Upper lobe of right lung (tissue), 1 donor: ENCODE measurements around the gene SLCO2B1. TPM values are rescaled to one million over a fixed set of nuclear protein-coding genes. Genes with fewer than 3 reads are reported as not detected.

Experiments
- ATAC-seq: fragments of 200-7000 bp; cut with Tn5 transposase; one replicate; pipeline ENCODE4 v1.9.1; 2020; ENCODE audit warnings: mild to moderate bottlenecking, moderate library complexity
- DNase-seq: peaks from one replicate; pipeline ENCODE4 v3.0.0-alpha.2; 2020
- H3K27ac ChIP-seq: fragments of 200-600 bp; one replicate; pipeline ENCODE4 v1.8.0; 2022
- H3K27me3 ChIP-seq: fragments of 200-600 bp; one replicate; pipeline ENCODE4 v1.8.0; 2022; ENCODE audit warnings: mild to moderate bottlenecking
- H3K36me3 ChIP-seq: fragments of 200-600 bp; one replicate; pipeline ENCODE4 v1.8.0; 2022
- H3K4me1 ChIP-seq: fragments of 200-600 bp; one replicate; pipeline ENCODE4 v1.8.0; 2022
- H3K4me3 ChIP-seq: fragments of 200-600 bp; one replicate; pipeline ENCODE4 v1.8.0; 2022; ENCODE audit warnings: mild to moderate bottlenecking
- H3K9me3 ChIP-seq: fragments of 200-600 bp; one replicate; pipeline ENCODE4 v1.8.0; 2022
- CTCF ChIP-seq: fragments of 200-600 bp; IDR thresholded peaks from one replicate; pipeline ENCODE4 v1.8.0; 2022; ENCODE audit warnings: antibody characterized with exemption
- intact Hi-C: fragments of 100-400 bp; cut with DNase I; formaldehyde crosslinking; loops from one replicate; pipeline ENCODE4 v1.11.0; 2022
- total RNA-seq: library from RNA; stranded (reverse); fragmentation: NEBNext Ultra II Directional; extraction: Animal tissue kit (Norgen Biotek cat#: 25700); gene quantifications from one replicate; pipeline ENCODE4 v1.2.1, GENCODE V29; 2021
- donor health status: DM: no; HTN: yes; CAD: no; lungs with severe emphysema.

SLCO2B1 gene
- total RNA-seq, 1 donor from 2014 or later, result 204 TPM

- TF ChIP-seq CTCF, result no peak
- DNase-seq (no peak), ATAC-seq (no peak)
- H3K27ac ChIP-seq, result no peak overlapping the region
- no peaks in the 10 kb centered on the region for H3K9me3 ChIP-seq
- no peaks in the 10 kb centered on the region for H3K36me3 ChIP-seq
- H3K4me3 ChIP-seq, result no peak overlapping the region
- H3K27me3 ChIP-seq, result no peaks in the 10 kb centered on the region
- peaks cover 26% of the 10 kb centered on the region for H3K4me1 ChIP-seq
- intact Hi-C loops, result loop anchor here (5.0 kb wide), 1 partner anchor 61 kb away; no protein-coding TSS in a partner anchor
These were observed 9.7 kb upstream of the SLCO2B1 start for GRCh38 chr11:75141166-75141565.

- TF ChIP-seq CTCF, result no peak
- intact Hi-C loops, result loop anchor here (2.0 to 5.0 kb wide), 2 partner anchors 59 to 106 kb away; no protein-coding TSS in a partner anchor
- Histone ChIP-seq H3K9me3 (no peaks in the 10 kb centered on the region), H3K4me3 (no peak overlapping the region), H3K36me3 (no peaks in the 10 kb centered on the region), H3K27ac (peak overlapping the region; percentile 48), H3K27me3 (no peaks in the 10 kb centered on the region), H3K4me1 (peaks cover 34% of the 10 kb centered on the region)
- peak; percentile 83 for DNase-seq
- ATAC-seq, result peak; percentile 85
These were observed 8.0 kb upstream of the SLCO2B1 start for GRCh38 chr11:75142714-75143419.

GRCh38 chr11:75143420-75143731 is 7.5 kb upstream of the SLCO2B1 start:
- Histone ChIP-seq H3K27ac (peak overlapping the region; percentile 48), H3K9me3 (no peaks in the 10 kb centered on the region), H3K4me3 (no peak overlapping the region), H3K27me3 (no peaks in the 10 kb centered on the region), H3K4me1 (peaks cover 39% of the 10 kb centered on the region), H3K36me3 (no peaks in the 10 kb centered on the region)
- TF ChIP-seq CTCF, result no peak
- ATAC-seq, result no peak
- no peak for DNase-seq
- intact Hi-C loops, result loop anchor here (2.0 to 5.0 kb wide), 2 partner anchors 59 to 105 kb away; no protein-coding TSS in a partner anchor

GRCh38 chr11:75144716-75145014 is 6.2 kb upstream of the SLCO2B1 start:
- Histone ChIP-seq H3K9me3 (no peaks in the 10 kb centered on the region), H3K27ac (no peak overlapping the region), H3K36me3 (no peaks in the 10 kb centered on the region), H3K27me3 (no peaks in the 10 kb centered on the region), H3K4me1 (peaks cover 42% of the 10 kb centered on the region), H3K4me3 (no peak overlapping the region)
- ATAC-seq (no peak), DNase-seq (no peak)
- no peak for TF ChIP-seq CTCF
- intact Hi-C loops, result loop anchor here (5.0 kb wide), 1 partner anchor 58 kb away; no protein-coding TSS in a partner anchor

GRCh38 chr11:75145196-75145971 is 5.5 kb upstream of the SLCO2B1 start:
- intact Hi-C loops, result no loop called here
- Histone ChIP-seq H3K27me3 (no peaks in the 10 kb centered on the region), H3K4me1 (peaks cover 42% of the 10 kb centered on the region), H3K4me3 (no peak overlapping the region), H3K27ac (no peak overlapping the region), H3K9me3 (no peaks in the 10 kb centered on the region), H3K36me3 (no peaks in the 10 kb centered on the region)
- ATAC-seq, result no peak
- no peak for TF ChIP-seq CTCF
- no peak for DNase-seq
